ENCODE results near the gene MANEA. TPM values are rescaled to one million over a fixed set of nuclear protein-coding genes. Genes with fewer than 3 reads are reported as not detected.

The MANEA gene
- total and polyA plus RNA-seq, 2 of the 13 experiments (the other 11 are each of a cell fraction or from before 2014, with no cell fraction given) = 10.0 to 10.9 TPM

DNA sequence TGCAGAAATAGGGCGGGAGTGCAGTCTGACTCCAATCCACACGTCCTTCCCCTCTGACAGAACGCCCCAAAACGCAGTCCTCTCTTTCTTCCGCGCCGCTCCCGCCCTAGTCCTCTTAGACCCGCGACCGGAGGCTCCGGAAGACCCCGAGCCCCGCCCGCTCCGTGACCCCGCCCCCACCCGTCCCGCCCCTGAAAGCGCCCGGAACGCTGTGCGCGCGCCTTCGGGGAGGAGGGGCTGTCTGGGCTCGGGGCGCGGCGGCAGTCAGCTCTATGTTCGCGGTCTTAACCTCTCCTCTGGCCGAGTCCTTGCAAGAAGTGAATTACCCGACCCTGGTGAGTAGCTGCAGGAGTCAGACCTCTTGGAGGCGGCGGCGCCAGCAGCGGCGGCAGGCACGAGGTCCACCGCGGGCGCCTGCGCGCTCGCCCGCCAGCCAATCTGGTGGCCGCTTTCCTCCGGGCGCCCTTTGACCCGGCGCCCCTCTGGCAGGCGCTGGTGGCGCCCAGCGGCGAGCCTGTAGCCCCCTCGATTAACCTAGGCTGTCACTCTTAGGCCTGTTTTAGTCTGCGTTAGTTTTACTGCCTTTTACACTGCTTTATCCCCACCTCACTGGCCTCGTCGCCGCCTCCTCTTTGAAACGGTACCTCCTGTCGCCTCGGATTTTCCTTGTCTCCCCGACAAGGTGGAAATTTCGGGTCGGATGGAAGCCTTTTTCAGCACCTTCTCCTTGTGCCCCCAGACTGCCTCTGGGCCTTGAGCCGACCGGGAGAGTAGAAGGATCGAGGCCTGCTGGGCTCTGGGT is at the start of gene MANEA (continued):
- TF ChIP-seq, protein P1, sequence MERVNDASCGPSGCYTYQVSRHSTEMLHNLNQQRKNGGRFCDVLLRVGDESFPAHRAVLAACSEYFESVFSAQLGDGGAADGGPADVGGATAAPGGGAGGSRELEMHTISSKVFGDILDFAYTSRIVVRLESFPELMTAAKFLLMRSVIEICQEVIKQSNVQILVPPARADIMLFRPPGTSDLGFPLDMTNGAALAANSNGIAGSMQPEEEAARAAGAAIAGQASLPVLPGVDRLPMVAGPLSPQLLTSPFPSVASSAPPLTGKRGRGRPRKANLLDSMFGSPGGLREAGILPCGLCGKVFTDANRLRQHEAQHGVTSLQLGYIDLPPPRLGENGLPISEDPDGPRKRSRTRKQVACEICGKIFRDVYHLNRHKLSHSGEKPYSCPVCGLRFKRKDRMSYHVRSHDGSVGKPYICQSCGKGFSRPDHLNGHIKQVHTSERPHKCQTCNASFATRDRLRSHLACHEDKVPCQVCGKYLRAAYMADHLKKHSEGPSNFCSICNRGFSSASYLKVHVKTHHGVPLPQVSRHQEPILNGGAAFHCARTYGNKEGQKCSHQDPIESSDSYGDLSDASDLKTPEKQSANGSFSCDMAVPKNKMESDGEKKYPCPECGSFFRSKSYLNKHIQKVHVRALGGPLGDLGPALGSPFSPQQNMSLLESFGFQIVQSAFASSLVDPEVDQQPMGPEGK (CRISPR knock-in tag; IDR thresholded peaks at IDR 0.05) = peak; percentile 21
- TF ChIP-seq HOXA5 (CRISPR knock-in tag; IDR thresholded peaks at IDR 0.05) (peak; percentile 64), ZNF333 (CRISPR knock-in tag; IDR thresholded peaks at IDR 0.05; ENCODE audit: borderline replicate concordance) (no peak), AHR (CRISPR knock-in tag; IDR thresholded peaks at IDR 0.05) (no peak), ZNF326 (CRISPR knock-in tag; IDR thresholded peaks at IDR 0.05; ENCODE audit: borderline replicate concordance) (no peak), ZNF780A (CRISPR knock-in tag; IDR thresholded peaks at IDR 0.05) (no peak), ZNF558 (CRISPR knock-in tag; IDR thresholded peaks at IDR 0.05; ENCODE audit: borderline replicate concordance) (no peak), NFKB2 (CRISPR knock-in tag; IDR thresholded peaks at IDR 0.05; ENCODE audit: borderline replicate concordance) (peak; percentile 64; the same call in 1 of the 2 replicates), ZNF781 (CRISPR knock-in tag; IDR thresholded peaks at IDR 0.05; ENCODE audit: borderline replicate concordance, not compliant biosample characterization) (peak; percentile 88), ZNF672 (CRISPR knock-in tag; IDR thresholded peaks at IDR 0.05) (no peak), MXI1 (IDR thresholded peaks at IDR 0.05; ENCODE audit: borderline replicate concordance, low read depth, low read length) (no peak), SP140L (CRISPR knock-in tag; IDR thresholded peaks at IDR 0.05; ENCODE audit: borderline replicate concordance) (no peak), ZBTB1 (CRISPR knock-in tag; IDR thresholded peaks at IDR 0.05; ENCODE audit: borderline replicate concordance) (no peak), ZNF761 (CRISPR knock-in tag; conservative IDR thresholded peaks at IDR 0.05) (peak; percentile 66; the same call in 1 of the 2 replicates), JDP2 (CRISPR knock-in tag; IDR thresholded peaks at IDR 0.05; ENCODE audit: borderline replicate concordance) (no peak), TP53 (CRISPR knock-in tag; conservative IDR thresholded peaks at IDR 0.05) (no peak), ZNF572 (CRISPR knock-in tag; IDR thresholded peaks at IDR 0.05) (peak; percentile 88; the same call in 1 of the 2 replicates), ZNF230 (CRISPR knock-in tag; IDR thresholded peaks at IDR 0.05) (peak; percentile 70; the same call in 1 of the 2 replicates)
- TF ChIP-seq, protein P2, sequence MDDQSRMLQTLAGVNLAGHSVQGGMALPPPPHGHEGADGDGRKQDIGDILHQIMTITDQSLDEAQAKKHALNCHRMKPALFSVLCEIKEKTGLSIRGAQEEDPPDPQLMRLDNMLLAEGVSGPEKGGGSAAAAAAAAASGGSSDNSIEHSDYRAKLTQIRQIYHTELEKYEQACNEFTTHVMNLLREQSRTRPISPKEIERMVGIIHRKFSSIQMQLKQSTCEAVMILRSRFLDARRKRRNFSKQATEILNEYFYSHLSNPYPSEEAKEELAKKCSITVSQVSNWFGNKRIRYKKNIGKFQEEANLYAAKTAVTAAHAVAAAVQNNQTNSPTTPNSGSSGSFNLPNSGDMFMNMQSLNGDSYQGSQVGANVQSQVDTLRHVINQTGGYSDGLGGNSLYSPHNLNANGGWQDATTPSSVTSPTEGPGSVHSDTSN (CRISPR knock-in tag; IDR thresholded peaks at IDR 0.05; ENCODE audit: borderline replicate concordance) = no peak
- TF ChIP-seq, protein P3, sequence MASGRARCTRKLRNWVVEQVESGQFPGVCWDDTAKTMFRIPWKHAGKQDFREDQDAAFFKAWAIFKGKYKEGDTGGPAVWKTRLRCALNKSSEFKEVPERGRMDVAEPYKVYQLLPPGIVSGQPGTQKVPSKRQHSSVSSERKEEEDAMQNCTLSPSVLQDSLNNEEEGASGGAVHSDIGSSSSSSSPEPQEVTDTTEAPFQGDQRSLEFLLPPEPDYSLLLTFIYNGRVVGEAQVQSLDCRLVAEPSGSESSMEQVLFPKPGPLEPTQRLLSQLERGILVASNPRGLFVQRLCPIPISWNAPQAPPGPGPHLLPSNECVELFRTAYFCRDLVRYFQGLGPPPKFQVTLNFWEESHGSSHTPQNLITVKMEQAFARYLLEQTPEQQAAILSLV (CRISPR knock-in tag; IDR thresholded peaks at IDR 0.05; ENCODE audit: borderline replicate concordance) = no peak; the same call in 1 of the 2 replicates
- TF ChIP-seq, protein P4, sequence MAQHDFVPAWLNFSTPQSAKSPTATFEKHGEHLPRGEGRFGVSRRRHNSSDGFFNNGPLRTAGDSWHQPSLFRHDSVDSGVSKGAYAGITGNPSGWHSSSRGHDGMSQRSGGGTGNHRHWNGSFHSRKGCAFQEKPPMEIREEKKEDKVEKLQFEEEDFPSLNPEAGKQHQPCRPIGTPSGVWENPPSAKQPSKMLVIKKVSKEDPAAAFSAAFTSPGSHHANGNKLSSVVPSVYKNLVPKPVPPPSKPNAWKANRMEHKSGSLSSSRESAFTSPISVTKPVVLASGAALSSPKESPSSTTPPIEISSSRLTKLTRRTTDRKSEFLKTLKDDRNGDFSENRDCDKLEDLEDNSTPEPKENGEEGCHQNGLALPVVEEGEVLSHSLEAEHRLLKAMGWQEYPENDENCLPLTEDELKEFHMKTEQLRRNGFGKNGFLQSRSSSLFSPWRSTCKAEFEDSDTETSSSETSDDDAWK (CRISPR knock-in tag; IDR thresholded peaks at IDR 0.05) = no peak

Measured in HepG2 (cell line).